Eye (tissue), 1 donor: ENCODE data around the gene CLDN9.
A peak's percentile ranks its signal among the peaks of the same experiment; 100 is the strongest.

Experiments used
- DNase-seq: peaks from one replicate; pipeline ENCODE4 v3.0.0-alpha.2; 2015

Gene CLDN9, protein sequence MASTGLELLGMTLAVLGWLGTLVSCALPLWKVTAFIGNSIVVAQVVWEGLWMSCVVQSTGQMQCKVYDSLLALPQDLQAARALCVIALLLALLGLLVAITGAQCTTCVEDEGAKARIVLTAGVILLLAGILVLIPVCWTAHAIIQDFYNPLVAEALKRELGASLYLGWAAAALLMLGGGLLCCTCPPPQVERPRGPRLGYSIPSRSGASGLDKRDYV

DNA sequence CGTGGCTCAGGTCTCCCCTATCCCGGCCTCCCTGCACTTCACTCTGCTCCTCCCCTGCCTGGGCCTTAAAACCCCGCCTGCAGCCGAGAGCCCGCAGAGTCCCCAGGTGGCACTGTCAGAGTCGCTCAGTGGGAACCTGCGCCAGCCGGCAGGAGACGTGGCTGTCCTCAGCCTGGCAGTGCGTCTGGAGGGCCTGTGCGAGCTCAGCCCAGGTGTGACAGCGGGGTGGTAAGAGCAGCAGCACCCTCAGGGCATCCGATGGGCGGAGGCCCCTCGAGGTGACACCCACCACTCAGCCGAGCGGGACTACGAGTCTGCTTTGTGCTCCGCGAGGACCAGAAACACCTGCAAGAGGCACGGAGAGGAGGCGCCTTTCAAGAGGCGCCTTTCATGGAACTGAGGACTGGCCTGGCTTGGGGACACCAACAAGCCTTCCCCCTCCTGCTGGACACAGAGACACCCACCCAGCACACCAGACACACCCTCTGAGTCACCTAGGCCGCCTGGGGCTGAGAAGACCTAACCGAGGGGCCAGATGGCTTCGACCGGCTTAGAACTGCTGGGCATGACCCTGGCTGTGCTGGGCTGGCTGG lies at the start of gene CLDN9:
Gene CLDN9, plus strand, starts transcription at position 96 of the 593 bp plus-strand sequence. Its CDS starts 440 bp downstream, at position 536.
- DNase-seq: no peak

GRCh38 chr16:2963074-2963722 lies 49.5 kb upstream of the CLDN9 start:
- peak; percentile 73 for DNase-seq

DNA sequence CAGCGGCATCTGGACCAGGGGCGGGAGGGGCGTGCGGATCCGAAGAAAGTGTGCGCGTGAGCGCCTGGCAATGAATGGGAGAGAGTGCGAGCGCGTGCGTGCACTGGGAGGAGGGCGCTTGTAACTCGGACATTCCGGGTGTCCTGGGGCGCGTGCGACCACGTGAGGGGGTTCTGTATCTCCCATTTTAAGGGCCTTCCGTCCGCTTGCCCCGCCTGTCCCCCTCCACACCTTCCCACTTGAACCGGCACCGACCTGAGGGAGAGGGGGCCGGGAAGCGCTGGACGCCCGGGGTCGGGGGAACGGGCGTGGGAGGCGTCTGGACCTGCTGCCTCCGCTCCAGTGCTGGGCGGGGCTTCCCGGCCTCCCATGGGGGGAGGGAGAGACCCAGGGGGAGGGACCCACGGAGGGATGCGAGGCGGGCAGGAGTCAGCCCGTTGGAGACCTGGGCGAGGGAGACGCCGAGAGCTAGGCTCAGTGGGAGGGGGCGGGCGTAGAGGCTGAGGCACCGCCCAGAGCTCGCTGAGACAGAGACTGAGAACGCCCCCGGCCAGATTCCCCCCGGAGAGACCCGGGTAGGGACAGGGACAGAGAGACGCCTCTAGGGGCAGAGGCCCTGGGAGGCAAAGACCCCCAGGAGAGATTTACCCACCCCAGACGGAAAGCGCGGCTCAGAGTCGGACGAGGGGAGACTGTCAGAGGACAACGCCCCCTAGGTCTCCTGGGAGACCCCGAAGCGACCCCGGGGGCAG lies 48.8 kb upstream of the CLDN9 start, which contains the start of gene KREMEN2:
Gene KREMEN2, plus strand, starts transcription at position 553 of the 752 bp plus-strand sequence. CDS start 246 bp downstream, outside the sequence.
- peak; percentile 70 for DNase-seq

GRCh38 chr16:2964475-2965336 lies 48.0 kb upstream of the CLDN9 start:
- DNase-seq: peak; percentile 72

DNA sequence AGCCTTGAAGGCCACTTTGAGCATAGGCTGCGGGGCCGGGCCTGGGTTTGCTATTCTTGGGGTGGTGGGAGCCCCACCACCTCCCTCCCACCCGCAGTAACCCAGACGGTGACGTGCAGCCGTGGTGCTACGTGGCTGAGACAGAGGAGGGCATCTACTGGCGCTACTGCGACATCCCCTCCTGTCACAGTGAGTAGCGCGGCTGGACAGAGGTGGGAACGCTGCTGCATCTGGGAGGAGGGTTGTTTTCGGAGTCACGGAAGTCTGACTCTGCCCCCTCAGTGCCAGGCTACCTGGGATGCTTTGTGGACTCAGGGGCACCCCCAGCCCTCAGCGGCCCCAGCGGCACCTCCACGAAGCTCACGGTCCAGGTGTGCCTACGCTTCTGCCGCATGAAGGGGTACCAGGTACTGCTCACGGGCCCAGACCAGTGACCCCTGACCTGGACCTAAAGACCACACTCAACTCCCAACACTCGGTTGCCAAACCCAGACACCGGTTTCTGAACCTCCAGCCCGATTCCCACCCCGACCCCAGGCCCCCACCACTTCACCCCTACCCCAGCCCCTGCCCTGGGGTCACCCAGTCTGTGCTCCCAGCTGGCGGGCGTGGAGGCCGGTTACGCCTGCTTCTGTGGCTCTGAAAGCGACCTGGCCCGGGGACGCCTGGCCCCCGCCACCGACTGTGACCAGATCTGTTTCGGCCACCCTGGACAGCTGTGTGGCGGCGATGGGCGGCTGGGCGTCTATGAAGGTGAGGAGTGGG lies 46.5 kb upstream of the CLDN9 start:
- no peak for DNase-seq

GRCh38 chr16:2966808-2967191 lies 45.9 kb upstream of the CLDN9 start:
- DNase-seq: no peak

DNA sequence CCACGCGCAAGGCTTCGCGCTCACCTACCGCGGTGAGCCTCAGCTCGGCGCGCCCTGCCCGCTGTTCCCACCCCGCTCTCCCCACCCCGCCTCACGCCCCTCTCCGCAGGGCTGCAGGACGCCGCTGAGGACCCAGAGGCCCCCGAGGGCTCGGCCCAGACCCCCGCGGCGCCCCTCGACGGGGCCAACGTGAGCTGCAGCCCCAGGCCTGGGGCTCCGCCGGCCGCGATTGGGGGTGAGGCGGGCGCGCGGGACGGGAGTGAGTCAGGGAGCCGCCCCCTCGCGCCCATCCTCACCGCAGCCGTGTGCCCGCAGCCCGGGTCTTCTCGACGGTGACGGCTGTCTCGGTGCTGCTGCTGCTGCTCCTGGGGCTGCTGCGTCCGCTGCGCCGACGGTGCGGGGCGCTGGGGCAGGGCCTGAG lies 45.5 kb upstream of the CLDN9 start:
- DNase-seq: no peak

DNA sequence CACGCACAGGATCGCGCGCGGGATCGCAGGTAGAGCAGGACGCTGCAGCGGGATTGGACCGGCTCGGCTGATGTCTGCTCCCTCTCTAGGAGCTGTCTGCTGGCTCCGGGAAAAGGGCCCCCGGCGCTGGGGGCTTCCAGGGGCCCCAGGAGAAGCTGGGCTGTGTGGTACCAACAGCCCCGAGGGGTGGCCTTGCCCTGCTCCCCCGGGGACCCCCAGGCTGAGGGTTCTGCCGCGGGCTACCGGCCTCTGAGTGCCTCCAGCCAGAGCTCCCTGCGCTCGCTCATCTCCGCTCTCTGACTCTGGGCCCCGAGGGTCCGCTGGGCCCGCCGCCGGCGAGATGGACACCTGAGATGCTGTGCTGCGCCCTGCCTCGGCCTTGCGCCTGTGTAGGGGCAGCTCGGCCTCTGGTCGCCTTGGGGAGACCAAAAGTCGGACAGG lies 45.0 kb upstream of the CLDN9 start:
- DNase-seq: no peak

- no peak for DNase-seq
These were observed 44.4 kb upstream of the CLDN9 start for GRCh38 chr16:2968368-2968737.

GRCh38 chr16:2968738-2969544 lies 43.8 kb upstream of the CLDN9 start, which contains the start of gene PAQR4:
Gene PAQR4, plus strand, starts transcription at chr16:2969348. Its CDS starts 327 bp downstream, at chr16:2969675.
- peak; percentile 94 for DNase-seq

GRCh38 chr16:2969545-2970521 lies 42.9 kb upstream of the CLDN9 start:
- DNase-seq: peak; percentile 65

GRCh38 chr16:2970563-2970962 lies 42.2 kb upstream of the CLDN9 start:
- DNase-seq: no peak

- no peak for DNase-seq
These were observed 41.4 kb upstream of the CLDN9 start for GRCh38 chr16:2971134-2971984.

GRCh38 chr16:2971985-2972784 lies 40.5 kb upstream of the CLDN9 start:
- no peak for DNase-seq

GRCh38 chr16:2973093-2973492 lies 39.6 kb upstream of the CLDN9 start:
- DNase-seq: no peak

DNA sequence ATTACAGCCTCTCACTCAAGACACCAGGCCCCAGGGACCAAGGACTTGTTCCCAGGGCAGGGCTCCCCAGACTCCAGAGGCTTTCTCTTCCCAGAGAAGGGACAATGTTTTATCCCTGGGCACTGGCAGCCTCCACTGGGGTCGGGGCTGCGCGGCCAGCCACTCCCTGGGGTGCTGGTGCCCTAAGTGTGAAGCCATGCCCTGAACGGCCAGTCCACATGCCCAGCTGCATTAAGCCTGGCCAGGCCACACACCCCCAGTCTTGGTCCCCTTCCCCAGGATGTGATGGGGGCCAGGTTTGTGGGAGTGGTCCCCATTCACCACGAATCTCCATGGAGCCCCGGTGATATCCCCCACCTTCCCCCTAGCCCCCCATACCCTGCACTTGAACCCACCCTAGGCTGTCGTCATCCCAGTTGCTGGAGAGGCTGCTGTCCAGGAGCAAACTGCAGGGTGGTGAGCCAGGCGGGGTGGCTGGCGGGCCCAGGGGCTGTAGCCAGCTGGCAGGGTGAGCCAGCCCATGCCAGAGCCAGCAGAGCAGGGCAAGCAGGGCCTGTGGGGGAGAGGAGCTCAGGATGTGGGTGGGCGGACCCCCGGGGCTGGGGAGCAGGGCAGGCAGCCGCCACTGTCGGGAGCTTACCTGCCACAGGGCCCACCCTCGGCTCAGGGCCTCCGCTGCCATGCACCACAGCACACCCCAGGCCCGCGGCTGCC lies 39.0 kb upstream of the CLDN9 start:
- no peak for DNase-seq
